SK-N-SH (cell line): ENCODE results near the gene SLC37A1. TPM values are rescaled to one million over a fixed set of nuclear protein-coding genes. Genes with fewer than 3 reads are reported as not detected.

Experiments
- polyA plus RNA-seq, 3 experiments: library from polyadenylated mRNA; depleted of rRNA; stranded (reverse); fragments of >200 nt; gene quantifications; 2 replicates each; pipeline ENCODE4 v1.2.3, GENCODE V29; 2012

SLC37A1 gene
- polyA plus RNA-seq, 1 of the 3 experiments (the other 2 are of a cell fraction) = 2.8 TPM

Other genes with a start within 250 kb of the SLC37A1 start
- gene TFF3, start 198.4 kb upstream of the SLC37A1 start, polyA plus RNA-seq (2012; rRNA removed) = not detected in 2 replicates
- not detected in 2 replicates for gene TFF2, start 162.9 kb upstream of the SLC37A1 start, polyA plus RNA-seq (2012; rRNA removed)
- gene TFF1, start 147.3 kb upstream of the SLC37A1 start, polyA plus RNA-seq (2012; rRNA removed) = not detected in 2 replicates
- gene TMPRSS3, start 117.8 kb upstream of the SLC37A1 start, polyA plus RNA-seq (2012; rRNA removed) = not detected in 2 replicates
- gene UBASH3A, start 110.0 kb upstream of the SLC37A1 start, polyA plus RNA-seq (2012; rRNA removed) = not detected in 2 replicates
- gene RSPH1, start 17.6 kb upstream of the SLC37A1 start, polyA plus RNA-seq (2012; rRNA removed) = 0.97 and 1.1 TPM in 2 replicates
- gene PDE9A, start 139.8 kb downstream of the SLC37A1 start, polyA plus RNA-seq (2012; rRNA removed) = 0.28 and 0.54 TPM in 2 replicates